ENCODE measurements around the gene WDFY4.

The WDFY4 gene

DNA sequence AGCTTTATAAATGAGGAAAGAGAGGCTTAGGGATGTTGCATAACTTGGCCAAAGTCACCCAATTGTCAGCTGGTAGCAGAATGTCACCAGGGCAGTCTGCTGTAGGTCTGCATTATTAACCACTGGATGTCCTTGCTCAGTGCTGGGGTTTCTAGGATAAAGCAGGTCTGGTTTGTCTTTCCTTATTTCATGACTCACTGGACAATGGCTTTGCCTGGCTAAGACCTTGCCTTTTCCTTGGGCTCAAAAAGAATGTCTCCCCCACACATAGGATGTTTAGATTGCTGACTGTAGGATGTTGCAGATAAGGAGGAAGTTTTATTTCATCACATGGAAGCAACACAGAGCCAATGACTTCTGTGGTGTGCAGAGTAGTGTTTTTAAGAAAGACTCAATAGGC, 29.4 kb downstream of the WDFY4 start:
- no peak for FAIRE-seq

- no peak for FAIRE-seq
Measured at GRCh38 chr10:48716416-48716815, 31.7 kb downstream of the WDFY4 start.

- no peak for FAIRE-seq
Measured at GRCh38 chr10:48720611-48721010, 35.9 kb downstream of the WDFY4 start.

GRCh38 chr10:48722153-48723145, 37.8 kb downstream of the WDFY4 start:
- no peak for FAIRE-seq

DNA sequence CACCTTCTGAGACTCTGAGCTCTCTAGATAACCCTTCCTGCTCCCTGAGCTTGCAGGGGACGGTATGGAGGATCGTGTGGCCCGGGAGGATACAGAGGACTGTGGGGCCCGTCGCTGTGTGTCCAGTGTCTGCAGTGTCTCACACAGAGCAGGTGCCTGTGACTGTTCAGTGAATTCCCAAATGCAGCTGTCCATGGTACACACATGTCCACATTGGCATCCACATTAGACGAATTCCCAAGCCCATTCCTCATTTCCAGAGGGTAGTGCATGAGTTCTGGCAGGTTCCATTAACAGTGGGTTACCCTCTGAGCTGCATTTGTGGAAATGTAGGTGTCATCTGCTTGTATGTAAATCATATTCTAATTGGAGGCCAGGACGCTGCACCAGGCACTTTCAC, 39.5 kb downstream of the WDFY4 start:
- FAIRE-seq: no peak

DNA sequence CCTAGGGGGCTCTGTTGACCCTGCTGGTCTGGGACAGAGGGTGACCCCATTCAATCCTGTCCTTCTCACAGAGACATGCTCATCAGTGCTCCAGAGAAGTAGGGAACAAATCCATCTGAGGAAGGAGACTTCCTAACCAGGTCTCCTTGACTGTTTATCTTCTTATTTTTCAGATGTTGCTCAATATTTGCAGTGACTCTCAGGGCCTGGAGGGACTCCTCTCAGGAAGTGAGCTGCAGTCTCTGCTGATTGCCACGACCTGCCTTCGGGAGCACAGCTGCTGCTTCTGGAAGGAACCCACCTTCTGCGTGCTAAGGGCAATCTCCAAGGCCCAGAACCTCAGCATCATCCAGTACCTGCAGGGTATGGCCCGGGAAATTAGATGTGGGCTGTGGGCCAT, 41.0 kb downstream of the WDFY4 start:
- no peak for FAIRE-seq

GRCh38 chr10:48727866-48728265, 43.2 kb downstream of the WDFY4 start:
- FAIRE-seq: no peak

DNA sequence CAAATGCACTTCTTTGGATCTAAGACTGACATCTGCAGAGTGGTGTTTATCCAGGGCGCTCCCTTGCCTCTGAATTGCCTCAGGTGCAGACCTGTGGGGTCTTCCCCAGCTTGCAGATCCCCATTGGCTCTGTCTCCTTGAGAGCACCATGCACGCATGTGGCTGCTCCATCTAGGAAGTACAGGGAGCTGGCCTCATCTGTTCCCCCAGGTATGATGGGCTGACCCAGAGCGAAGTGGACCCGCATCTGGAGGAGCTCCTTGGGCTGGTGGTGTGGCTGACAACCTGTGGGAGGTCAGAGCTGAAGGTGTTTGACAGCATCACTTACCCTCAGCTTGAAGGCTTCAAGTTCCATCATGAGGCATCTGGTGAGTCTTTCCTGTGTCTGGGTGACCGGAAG, 44.5 kb downstream of the WDFY4 start:
- FAIRE-seq: no peak

DNA sequence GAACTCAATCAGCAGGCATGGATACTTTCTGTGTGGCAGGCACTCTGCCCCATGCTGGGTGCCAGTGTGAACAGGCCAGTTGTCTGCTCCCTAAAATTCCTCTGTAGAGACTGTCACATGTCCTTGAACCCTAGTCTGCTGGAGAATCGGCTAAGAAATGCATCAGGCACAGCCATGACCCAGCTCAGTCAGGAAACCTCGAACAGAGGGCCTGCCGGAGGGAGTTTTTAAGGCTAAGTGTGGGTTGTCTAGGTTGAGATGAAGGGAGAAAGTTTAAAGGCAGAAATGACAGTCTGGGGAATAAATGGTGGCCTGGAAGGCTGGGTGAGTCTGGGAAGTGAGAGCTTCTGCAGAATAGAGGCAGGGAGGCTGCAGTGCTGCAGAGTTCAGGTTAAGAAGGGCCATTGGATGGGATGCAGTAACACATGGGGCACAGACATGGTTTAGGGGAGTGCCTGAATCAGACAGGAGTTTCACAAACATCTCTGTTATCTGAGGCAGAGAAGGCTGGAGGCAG, 45.3 kb downstream of the WDFY4 start:
- FAIRE-seq: no peak

- FAIRE-seq: no peak
Measured at GRCh38 chr10:48731141-48731540, 46.5 kb downstream of the WDFY4 start.

GRCh38 chr10:48731654-48732053, 47.0 kb downstream of the WDFY4 start:
- no peak for FAIRE-seq

- FAIRE-seq: no peak
Measured at GRCh38 chr10:48733329-48733728, 48.7 kb downstream of the WDFY4 start.

DNA sequence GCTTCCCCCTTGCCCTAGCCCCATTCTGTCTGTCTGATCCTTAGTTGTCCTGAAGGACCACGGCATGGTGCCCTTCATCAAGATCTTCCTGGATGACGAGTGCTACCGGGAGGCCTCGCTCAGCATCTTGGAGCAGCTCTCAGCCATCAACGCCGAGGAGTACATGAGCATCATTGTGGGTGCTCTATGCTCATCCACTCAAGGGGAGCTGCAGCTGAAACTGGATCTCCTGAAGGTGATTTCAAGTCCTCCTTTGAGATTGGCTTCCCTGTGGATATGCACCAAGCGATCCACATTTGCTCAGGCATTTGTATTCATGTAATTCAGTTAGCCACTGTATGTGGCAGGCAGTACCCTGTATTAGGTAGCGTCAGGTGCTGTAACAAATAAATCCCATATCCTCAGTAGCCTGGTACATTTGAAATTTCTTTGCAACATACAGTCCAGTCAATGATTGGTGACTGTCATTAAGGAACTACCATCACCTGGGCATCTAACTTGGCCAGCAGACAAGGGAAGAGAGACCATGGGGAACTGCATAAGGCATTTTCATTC, 51.2 kb downstream of the WDFY4 start:
- no peak for FAIRE-seq

- FAIRE-seq: no peak
Measured at GRCh38 chr10:48736596-48736995, 51.9 kb downstream of the WDFY4 start.

DNA sequence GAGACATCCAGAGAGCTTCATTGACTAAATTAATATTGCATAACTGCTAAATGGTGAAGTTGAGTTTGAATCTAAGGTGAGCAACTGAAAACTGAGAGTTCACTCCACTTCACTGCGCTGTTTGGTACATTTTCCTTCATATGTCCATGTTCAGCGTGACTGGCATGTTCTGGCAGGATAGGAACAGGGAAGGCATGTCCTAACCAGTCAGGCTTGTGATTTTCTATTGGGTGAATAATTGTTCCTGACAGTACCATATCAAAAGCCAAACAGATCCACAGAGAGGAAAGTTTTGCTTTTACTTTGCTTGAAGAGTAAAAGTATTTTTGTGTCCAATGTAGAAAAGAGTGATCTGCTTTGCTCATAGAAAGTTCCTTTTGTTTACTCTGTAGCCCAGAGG, 53.2 kb downstream of the WDFY4 start:
- FAIRE-seq: no peak

DNA sequence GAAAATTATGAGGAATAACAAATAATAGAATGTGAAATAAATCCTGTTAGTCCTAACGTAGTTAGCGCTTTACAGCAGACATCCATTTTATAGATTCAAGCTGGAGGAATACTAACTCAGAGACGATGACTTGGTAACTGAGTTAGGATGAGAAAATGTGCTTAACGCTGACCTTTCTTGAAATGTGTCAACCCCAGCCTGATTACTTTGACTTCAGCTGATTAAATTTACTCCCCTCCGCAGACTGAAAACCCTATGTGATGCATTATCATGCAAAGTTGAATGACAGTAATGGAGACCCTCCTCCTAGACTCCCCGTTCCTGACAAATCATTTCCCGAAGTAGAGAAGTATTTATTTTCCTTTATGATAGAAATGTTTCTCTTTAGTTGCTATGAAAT, 54.5 kb downstream of the WDFY4 start:
- no peak for FAIRE-seq

DNA sequence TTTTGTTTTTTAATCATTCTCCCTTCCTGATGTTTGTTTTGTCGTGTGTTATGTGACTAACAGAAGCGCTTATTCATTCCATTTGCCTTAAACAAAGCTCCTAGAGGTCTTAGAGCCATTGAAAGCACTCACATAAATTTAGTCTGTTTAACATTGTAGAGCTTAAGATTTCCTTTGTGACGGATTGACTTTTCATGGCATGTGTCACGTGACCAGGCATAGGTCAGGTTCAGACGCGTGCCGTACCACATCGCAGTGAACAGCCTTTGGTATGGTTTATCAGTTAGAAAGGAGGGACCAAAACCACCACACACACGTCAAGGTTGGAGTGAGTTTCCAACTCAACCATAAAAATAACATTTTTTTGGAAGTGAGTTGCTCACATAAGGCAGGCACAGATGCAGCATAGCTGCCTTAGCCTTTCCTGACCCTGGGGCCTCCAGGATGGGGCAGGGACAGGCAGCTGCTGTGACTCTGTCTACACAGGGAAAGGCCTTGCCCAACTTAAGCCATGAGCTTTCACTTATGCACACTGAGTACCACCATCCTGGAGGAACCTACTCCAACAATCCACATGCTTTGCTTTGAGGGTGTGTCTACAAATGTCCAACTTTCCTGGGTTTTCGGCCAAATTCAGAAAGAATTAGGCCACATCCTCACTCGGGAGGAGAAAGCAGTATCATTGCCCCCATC, 55.5 kb downstream of the WDFY4 start:
- no peak for FAIRE-seq

DNA sequence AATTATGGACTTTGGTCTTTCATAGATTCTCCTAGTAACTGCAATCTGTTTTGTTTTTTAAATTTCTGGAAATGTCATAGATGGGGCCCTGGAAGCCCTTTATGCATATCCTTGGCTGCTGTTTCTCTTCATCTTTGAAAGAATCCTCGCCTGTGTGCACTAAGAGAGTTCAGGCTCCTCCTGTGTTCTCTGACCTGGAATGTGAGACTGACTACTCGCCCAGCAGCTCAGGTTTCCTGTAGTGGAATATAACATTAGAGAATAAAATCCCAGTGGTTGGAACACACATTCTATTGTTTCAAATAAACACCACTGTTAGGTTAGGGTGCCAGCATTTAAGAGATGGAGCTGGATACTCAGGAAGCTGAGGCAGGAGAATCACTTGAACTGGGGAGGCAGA, 56.3 kb downstream of the WDFY4 start:
- no peak for FAIRE-seq

- FAIRE-seq: no peak
Measured at GRCh38 chr10:48742891-48743860, 58.5 kb downstream of the WDFY4 start.

GRCh38 chr10:48744587-48744986, 59.9 kb downstream of the WDFY4 start:
- FAIRE-seq: no peak

DNA sequence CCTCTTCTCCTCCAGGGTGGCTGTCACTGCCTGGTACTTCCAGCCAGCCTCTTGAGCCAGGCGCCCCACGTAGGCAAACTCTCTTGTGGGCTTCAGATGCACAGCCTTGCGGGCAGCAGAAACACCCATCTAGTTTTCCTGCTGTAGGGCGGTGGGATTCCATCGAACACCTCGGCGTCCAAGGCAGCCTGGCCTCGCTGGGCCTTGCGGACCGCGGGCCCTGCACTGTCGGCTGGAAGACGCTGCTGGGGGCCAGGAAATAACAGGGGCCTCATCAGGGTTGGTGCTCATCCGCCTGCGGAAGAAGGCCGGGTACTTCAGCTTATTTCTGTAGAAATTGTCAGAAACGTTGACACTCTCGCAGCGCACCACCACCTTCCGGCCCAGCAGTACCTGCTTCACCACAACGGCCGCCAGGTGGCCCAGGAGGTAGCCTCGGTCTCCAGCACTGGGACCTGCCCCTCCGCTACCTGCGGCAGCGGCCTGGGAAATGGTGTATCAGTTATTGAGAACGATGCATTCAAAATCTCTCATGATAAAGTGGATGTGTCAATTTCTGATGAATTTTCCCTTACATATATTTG, 61.1 kb downstream of the WDFY4 start:
- FAIRE-seq: no peak

GRCh38 chr10:48748573-48748972, 63.9 kb downstream of the WDFY4 start:
- no peak for FAIRE-seq
